HG03066 (cell line): ENCODE measurements around the gene ZNF691.
A peak's percentile ranks its signal among the peaks of the same experiment; 100 is the strongest.
"Not testable (repeated sequence)": the region's sequence is repeated elsewhere in the genome, so short reads cannot be mapped to it uniquely, and the experiment has no call there.

ENCODE experiments used
- ATAC-seq: cut with Tn5 transposase; IDR thresholded peaks from one replicate; pipeline ENCODE4 v1.9.1; 2021; ENCODE audit warnings: low read depth; ENCODE audit not compliant: unreplicated experiment

The ZNF691 gene, protein sequence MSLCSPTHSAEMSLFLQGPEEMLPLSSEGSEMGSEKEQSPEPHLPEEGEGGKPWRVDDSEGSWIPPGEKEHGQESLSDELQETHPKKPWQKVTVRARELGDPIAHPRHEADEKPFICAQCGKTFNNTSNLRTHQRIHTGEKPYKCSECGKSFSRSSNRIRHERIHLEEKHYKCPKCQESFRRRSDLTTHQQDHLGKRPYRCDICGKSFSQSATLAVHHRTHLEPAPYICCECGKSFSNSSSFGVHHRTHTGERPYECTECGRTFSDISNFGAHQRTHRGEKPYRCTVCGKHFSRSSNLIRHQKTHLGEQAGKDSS

DNA sequence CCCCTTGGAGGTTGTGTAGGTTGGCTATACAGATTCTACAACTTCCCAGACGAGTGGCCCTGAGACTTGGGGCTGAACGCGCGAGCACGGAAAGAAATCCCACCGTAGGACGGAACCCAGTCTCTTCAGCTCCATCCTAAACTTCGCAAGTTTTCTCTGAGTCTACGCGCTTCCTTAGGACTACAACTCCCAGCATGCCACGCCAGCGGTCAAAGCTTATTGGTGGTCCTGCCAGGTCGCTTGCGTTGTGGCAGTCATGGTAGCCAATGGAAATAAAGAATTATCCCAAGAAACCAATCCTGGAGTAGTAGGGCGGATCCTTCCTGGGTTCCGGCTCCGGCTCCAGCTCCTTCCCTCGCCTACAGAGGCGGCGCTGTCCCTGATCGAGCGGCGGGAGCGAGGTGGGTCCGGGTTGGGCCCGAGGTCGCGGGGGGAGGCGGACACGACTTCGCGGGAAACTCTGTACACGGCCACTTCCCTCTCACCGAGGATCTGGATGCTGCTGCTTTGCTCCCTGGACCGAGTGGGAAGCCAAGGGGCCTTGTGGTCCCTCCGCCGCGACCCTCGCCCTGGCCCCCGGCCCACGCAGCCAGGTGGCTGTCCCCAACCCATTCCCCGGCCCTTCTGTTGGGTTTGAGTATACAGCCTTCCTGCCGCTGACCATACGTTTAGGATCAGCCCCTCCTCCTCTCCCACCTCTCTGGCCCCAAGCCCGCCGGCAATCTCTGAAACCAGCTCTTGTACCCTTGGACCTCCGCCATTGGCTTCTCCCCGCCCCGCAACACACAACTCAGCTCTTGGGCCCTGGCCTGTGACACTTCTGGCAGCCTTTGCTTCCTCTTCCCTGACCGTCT lies at the start of gene ZNF691:
Gene ZNF691 (plus strand): TSS at position 357 of the 854 bp plus-strand sequence. CDS start 3,046 bp downstream, outside the sequence.
- ATAC-seq = peak; percentile 85

DNA sequence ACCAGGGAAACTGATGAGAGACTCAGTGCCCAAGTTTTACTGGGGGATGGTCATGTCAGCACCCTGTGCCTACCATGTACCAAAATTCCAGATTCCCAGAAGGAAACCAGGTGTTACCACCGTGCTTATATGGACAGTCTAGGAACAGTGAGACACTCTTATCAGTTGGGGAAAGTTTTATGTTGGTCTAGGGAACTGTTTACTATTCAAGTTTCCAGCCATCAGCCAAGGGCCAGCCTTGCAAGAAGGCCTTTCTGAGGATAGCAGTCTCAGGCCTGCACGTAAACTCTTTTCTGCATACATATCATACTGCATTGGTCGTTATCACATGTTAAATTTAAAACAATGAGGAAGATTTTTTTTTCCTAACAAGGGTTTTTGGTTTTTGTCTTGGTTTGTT lies 49.0 kb upstream of the ZNF691 start:
- no peak for ATAC-seq

DNA sequence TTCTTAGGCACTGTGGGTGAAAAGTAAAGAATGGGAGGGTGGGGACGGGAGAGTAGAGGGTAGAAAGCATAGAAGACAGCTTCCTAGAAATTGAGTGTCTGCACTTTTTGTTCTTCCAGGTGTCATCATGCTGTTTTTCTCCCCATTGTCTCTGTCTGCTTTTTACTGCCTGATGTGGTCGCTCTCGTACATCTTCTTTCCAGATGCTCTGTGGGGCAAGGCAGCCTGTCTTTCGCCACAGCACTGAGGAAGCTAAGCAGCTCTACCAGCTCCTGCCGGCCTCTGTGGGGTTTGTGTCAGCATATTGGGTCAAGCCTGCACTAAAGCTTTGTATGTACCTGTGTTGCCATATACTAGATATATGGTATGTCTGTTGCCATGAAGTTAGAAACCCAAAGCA lies 48.4 kb upstream of the ZNF691 start:
- ATAC-seq = no peak

DNA sequence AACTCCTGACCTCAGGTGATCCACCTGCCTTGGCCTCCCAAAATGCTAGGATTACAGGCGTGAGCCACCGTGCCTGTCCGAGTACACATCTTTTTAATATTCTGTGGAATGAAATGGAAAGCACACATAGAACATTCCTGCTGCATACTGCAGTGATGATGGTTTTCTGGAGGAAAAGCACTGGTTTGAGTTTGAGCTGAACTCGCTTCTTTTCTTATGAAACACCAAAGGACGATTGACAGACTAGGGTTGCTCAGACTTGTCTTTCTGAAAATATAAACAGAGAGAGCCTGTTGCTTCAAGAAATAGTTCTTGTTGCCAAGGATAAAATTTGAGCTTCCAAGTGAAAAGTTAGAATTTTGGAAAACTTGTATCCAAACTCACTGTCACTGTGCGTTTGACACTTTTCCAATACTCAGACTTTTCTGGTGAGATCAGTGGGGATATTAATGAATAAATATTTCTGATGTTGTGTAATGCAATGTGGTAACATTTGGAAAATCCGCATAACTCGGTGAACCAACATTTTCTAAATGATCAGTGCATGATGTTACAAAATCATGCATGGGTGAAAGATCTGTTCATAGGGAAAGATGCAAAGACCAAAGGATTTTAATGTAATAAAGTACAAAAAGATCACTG lies 44.5 kb upstream of the ZNF691 start:
- no peak for ATAC-seq

DNA sequence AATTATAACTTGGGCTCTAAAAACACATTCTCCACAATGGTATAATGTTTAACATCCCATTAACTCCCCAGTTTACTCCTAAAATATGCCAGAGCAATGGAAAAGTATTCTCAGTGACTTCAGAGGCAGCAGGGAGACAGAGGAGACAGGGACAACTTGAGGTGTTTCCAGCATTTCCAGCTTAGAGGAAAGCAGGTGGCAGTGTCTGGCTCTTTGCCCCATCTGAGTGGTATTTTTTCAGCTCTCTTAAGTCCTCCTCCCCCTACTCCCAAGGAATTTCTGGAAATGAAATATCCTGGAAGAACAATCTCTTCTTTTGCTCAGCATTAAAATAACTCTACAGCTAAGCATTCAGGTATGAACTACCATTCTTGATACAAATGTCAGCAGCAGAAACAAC lies 40.2 kb upstream of the ZNF691 start:
- no peak for ATAC-seq

DNA sequence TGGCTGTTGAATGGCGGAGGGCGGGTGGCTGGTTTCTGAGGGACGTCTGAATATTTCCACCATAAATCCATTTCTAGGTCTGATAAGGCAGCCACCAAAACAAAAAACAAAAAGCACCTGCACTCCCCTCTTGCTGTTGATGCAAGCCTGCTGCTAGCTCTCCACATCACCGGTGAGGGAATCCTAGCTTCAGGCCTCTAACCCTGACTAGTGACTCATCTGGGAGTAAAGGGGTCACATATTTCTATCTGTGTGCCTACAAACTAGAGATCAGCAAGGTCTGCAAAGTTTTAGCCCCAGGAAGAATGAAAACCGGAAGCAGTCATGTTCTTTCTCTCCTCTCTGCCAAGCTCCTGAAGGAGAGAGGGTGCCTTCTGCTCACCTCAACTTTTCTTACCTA lies 39.8 kb upstream of the ZNF691 start:
- no peak for ATAC-seq

DNA sequence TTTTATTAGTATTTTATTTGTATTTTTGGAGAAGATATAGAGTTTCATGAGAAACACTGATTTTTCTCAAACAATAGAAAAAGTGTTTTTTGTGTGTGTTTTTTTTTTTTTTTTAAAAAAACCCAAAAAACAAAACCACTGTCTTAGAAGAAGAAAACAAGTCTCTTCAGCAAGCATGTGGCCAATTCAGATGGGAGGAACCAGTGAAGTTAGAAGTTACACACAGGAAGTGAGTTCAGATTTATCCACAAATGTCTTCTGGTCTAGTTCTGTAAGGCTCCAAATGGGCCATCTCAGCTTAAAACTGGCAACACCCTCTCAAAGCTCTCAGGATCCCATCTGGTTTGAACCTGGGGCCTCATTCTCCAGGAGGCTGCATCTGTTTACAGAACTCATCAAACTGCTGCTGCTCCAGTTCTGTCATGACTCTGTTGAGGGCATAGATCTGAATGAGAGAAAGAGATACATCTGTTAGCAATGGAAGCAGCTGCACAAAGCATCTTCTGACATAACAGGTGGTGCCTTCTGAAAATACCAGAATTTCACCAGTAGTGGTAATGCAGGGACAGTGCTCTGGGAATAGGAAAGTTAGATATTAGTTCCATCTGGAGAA lies 39.3 kb upstream of the ZNF691 start:
- ATAC-seq = no peak

DNA sequence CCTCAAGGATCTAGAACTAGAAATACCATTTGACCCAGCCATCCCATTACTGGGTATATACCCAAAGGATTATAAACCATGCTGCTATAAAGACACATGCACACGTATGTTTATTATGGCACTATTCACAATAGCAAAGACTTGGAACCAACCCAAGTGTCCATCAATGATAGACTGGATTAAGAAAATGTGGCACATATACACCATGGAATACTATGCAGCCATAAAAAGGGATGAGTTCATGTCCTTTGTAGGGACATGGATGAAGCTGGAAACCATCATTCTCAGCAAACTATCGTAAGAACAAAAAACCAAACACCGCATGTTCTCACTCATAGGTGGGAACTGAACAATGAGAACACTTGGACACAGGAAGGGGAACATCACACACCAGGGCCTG lies 31.6 kb upstream of the ZNF691 start:
- not testable (repeated sequence) for ATAC-seq

DNA sequence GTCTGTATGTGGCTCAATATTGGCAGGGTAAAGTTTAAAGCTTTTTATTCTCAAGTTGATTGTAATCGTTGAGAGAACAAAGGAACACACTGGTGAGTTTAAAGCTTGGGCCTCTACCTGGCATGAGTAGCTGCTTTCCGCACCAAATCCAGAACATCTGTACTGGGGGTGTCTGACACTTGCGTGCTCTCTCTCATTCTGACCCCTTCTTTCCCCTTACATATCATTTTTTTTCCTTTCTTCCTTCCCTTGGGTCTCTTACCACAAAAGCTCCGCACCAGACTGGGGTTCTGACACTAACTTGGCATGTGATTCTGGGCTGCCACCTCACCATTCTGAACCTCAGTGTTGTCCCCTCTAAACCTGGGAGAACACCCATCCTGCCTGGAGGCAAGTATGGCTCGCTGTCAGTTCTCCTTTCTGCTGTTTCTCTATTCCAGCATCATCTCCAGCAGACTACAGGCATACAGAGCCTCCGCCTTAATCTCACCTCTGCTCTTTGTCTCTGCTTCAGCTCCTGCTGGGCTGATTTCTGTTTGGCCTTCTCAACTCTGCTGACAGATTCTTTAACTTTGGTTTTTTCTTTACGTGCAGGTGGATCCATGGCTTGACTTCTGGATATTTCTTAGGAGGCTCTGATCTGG lies 30.4 kb upstream of the ZNF691 start:
- ATAC-seq = no peak

DNA sequence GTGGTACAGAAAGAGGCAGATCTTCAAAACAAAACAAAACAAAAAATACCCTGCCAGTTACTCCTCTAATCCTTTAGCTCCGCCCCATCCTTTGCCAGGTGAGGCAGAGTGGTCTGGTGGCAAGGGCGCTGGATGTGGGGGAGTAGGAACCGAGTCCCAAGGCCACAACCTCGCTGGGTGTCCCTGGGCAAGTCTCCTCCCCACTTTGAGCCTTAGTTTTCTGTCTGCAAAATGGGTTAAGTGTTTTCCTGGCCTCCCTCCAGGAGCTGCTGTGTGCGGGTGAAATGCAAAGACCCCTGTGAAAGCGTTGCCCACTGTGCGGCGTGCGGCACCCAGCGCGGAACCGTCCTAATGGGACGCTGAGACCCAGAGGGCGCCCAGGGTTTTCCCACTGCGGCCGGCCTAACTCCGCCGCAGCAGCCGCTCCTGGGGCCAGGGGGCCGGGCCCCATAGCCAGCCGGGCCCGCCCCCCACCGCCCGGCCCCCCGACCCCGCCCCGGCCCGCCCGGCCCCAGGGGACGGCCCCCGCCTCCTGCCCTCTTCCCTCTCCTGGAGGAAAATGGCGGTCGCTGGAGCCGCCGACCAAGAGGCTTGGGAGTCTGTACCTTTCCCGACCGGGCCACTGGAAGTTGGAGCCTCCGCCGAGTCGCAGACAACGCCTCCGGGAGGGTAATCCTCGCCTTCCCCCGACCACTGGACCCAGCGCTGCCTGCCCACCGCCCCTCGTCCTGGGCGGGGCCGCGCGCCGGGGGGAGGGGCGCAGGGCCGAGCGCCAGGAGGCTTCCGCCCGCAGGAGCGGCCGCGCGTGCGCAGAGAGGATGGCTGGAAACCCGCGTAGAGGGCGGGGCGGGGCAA lies 29.6 kb upstream of the ZNF691 start, which contains the start of the genes ERMAP and SVBP:
Gene ERMAP (plus strand): TSS at position 538 of the 855 bp plus-strand sequence. CDS start 13,327 bp downstream, outside the sequence.
Gene SVBP (minus strand): TSS at position 813 of the 855 bp plus-strand sequence. CDS start 853 bp downstream, outside the sequence.
- peak; percentile 75 for ATAC-seq

DNA sequence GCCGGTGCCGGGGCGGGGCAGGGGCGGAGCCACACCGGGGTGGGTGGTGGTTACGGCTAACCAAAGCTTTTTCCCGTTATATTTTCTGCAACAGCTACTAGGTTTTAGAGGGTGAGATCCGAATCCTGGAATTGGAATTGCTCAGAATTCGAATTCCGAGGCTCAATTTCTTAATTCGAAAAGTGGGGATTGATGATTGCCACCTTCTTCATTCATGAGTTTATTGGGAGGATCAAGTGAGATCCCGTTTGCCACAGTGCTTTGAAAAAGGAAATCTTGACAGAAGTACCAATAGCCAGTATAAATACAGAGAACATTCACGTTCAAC lies 29.0 kb upstream of the ZNF691 start:
- ATAC-seq = no peak

DNA sequence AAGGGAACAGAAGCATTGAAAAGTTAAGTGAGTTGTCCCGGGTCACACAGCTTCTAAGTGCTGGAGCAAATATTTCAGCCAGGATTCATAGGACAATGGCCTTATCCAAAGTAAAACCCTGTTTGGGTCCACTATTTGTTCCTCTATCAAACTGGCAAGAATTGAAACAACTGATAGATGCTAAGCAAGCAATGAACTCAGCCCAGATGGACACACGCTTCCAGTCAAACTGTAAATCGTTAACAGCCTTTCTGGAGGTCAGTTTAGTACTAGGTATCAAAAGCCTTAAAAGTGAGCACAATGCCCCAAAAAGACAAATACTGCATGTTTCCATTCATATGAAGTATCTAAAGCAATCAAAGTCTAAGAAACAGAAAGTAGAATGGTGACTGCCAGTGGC lies 28.4 kb upstream of the ZNF691 start:
- no peak for ATAC-seq

DNA sequence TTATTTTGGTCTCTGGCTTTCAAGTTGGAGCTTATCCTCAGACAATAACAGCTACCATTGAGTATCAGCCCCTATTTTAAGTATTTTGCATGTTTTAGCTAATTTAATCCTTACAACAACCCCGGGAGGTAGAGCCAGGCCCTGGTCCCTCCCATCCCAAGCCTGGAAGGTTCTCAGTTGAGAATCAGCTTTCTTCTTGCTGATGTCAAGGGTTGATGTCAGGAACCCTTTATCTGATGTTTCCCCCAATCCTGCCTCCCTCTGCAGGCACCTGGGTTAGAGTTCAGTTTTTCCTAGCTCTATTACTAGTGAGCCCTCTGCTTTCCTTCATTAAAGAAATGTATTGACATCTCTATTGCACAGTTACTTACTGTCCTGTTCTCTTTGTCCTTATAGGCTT lies 25.6 kb upstream of the ZNF691 start:
- ATAC-seq = no peak

DNA sequence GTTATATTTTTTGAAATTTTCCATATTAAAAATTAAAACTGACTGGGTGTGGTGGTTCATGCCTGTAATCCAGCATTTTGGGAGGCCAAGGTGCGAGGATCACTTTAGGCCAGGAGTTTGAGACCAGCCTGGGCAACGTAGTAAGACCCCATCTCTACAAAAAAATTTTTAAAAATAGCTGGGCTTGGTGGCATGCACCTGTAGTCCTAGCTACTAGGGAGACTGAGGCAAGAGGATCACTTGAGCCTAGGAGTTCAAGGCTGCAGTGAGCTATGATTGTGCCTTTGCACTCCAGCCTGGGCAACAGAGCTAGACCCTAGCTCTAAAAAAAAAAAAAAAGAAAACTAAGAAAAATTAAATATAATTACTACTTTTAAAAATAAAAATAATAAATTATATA lies 24.7 kb upstream of the ZNF691 start:
- ATAC-seq = no peak

DNA sequence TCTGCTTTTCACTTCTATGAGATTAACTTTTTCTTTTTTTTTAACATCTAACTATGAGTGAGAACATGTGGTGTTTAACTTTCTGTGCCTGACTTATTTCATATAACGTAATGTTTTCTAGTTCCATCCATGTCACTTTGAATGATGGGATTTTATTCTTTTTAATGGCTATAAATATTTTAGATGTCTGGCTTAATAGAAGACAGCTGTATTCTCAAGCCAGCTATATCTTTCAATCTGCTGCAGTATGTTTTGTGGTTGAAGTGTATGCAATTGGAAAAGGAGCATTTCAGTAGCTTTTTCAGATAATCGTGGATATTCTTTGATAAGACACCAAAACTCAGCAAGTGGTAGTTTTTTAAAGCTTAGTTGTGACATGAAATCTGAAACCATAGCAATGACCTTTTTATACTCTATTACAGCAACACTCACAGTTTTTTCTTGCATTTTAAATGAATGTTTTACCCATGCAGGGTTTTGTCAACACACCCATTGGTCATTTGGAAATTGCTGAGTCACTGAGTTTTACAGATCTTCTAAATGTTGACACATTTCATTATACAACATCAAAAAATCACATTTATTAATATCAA lies 23.5 kb upstream of the ZNF691 start:
- no peak for ATAC-seq

DNA sequence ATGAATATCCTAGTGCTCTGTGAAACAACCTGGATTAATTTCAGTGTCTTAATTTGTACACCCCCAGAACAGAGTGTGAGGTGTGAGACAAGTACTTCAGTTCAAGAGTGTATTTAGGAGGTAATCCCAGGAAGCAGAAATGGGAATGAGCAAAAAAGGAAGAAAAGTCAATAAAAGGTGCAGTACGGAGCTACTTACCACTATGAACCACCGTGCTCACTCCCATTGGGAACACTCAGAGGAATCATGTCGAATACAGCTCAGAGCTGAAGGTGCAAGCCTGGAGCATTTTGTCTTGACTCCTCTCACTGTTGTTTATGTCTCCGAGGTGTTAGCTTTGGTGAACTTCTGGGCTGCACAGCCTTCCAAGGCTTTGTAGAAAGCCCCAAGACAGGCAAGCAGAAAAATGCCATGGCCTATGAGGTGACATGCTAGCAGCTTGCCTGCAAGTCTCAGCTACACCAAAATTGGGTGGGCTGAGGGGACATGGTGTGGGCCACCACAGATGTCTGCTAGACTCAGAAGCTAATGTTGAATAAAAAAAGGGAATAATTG lies 21.9 kb upstream of the ZNF691 start:
- no peak for ATAC-seq

DNA sequence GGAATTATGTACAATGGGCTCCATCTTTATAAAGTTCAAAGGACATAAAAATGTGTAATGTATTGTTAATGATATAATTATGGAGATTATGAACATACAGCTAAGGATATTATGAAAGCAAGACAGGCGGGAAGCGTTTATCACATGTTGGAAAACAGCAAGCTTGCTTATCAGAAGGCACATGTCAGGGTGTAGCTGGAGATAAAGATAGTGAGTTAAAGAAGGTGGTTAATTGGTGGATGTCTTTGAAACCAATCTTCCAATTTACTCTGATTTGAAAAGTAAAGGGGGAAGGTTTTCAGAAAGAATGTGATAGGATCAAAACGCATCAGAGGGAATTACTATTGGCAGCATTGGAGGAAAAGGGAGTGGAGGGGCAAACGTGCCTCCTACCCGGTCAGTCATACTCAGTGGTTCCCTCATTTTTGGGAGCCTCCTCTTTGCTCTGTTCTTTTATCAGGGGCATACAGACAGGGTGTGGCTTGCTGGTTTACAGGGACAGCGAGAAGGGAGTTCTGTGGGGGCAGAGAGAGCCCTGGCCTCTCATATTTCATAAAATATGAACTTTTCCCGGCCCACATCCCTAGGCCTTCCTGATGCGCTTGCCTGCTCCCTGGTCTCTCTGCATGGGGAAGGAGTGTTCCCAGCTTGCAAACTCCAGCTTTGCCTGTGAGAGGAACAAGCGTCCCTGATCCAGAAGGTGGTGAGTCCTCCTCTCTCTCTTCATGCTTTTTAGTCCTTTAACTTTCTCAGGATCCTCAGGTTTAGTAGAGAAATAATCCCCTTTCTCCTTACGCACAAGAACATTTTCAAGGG lies 21.2 kb upstream of the ZNF691 start:
- no peak for ATAC-seq

DNA sequence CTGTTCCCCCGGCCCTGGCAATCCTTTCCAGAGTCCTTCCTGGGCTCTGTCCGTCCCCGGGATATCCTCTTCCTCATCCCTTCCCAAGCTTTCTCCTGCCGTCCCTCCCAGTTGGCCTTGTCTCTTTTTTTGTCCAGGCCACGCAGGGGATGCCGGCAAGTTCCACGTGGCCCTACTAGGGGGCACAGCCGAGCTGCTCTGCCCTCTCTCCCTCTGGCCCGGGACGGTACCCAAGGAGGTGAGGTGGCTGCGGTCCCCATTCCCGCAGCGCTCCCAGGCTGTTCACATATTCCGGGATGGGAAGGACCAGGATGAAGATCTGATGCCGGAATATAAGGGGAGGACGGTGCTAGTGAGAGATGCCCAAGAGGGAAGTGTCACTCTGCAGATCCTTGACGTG lies 15.8 kb upstream of the ZNF691 start:
- ATAC-seq = no peak
